ENCODE measurements around the gene GLDC.
"Not testable (repeated sequence)": the region's sequence is repeated elsewhere in the genome, so short reads cannot be mapped to it uniquely, and the experiment has no call there.

GLDC gene

GRCh38 chr9:6645355-6646292, at the start of gene GLDC:
Gene GLDC, minus strand, starts transcription at chr9:6645729. Its CDS starts 230 bp downstream, at chr9:6645499.
- peak; percentile 32 for DNase-seq (ENCODE audit: low spot score)

- no peak for DNase-seq (ENCODE audit: low spot score)
Measured at GRCh38 chr9:6692881-6693361, 47.4 kb upstream of the GLDC start.

GRCh38 chr9:6692433-6692832, 46.9 kb upstream of the GLDC start:
- DNase-seq (ENCODE audit: low spot score), result no peak

GRCh38 chr9:6690675-6691070, 45.1 kb upstream of the GLDC start:
- DNase-seq (ENCODE audit: low spot score), result not testable (repeated sequence)

- no peak for DNase-seq (ENCODE audit: low spot score)
Measured at GRCh38 chr9:6689893-6690674, 44.6 kb upstream of the GLDC start.

GRCh38 chr9:6687180-6687579, 41.7 kb upstream of the GLDC start:
- DNase-seq (ENCODE audit: low spot score), result no peak

GRCh38 chr9:6686396-6686795, 40.9 kb upstream of the GLDC start:
- DNase-seq (ENCODE audit: low spot score), result no peak

GRCh38 chr9:6681957-6682501, 36.5 kb upstream of the GLDC start:
- no peak for DNase-seq (ENCODE audit: low spot score)

GRCh38 chr9:6681147-6681956, 35.8 kb upstream of the GLDC start:
- peak; percentile 92 for DNase-seq (ENCODE audit: low spot score)

- DNase-seq (ENCODE audit: low spot score), result peak; percentile 52
Measured at GRCh38 chr9:6680797-6681146, 35.2 kb upstream of the GLDC start.

- DNase-seq (ENCODE audit: low spot score), result no peak
Measured at GRCh38 chr9:6677803-6678202, 32.3 kb upstream of the GLDC start.

- DNase-seq (ENCODE audit: low spot score), result no peak
Measured at GRCh38 chr9:6676254-6676921, 30.9 kb upstream of the GLDC start.

- no peak for DNase-seq (ENCODE audit: low spot score)
Measured at GRCh38 chr9:6675268-6675667, 29.7 kb upstream of the GLDC start.

GRCh38 chr9:6673326-6674025, 27.9 kb upstream of the GLDC start:
- DNase-seq (ENCODE audit: low spot score), result no peak

GRCh38 chr9:6672118-6672517, 26.6 kb upstream of the GLDC start:
- DNase-seq (ENCODE audit: low spot score), result no peak

GRCh38 chr9:6671416-6671815, 25.9 kb upstream of the GLDC start:
- DNase-seq (ENCODE audit: low spot score), result no peak

- no peak for DNase-seq (ENCODE audit: low spot score)
Measured at GRCh38 chr9:6669881-6670280, 24.4 kb upstream of the GLDC start.

GRCh38 chr9:6667633-6668280, 22.2 kb upstream of the GLDC start:
- DNase-seq (ENCODE audit: low spot score), result no peak

GRCh38 chr9:6667080-6667479, 21.6 kb upstream of the GLDC start:
- DNase-seq (ENCODE audit: low spot score), result no peak

GRCh38 chr9:6665628-6666027, 20.1 kb upstream of the GLDC start:
- DNase-seq (ENCODE audit: low spot score), result no peak

Data from CD4-positive, alpha-beta T cell treated with Interleukin-6 at 100 ng/mL for 8 hours (primary cell).